ENCODE data around the gene HDC. TPM values are rescaled to one million over a fixed set of nuclear protein-coding genes. Genes with fewer than 3 reads are reported as not detected.

Gene HDC
- polyA plus RNA-seq, 1 donor (not counting 4 experiments of a cell fraction or from before 2014, with no cell fraction given): not detected

GRCh38 chr15:50222181-50222580, 43.3 kb downstream of the HDC start:
- TF ChIP-seq EZH2 (IDR thresholded peaks at IDR 0.05; ENCODE audit: low read length): no peak
- TF ChIP-seq CTCF (optimal IDR thresholded peaks at IDR 0.05 in 1 of 3, IDR thresholded peaks at IDR 0.05 in 1 of 3, conservative IDR thresholded peaks at IDR 0.05 in 1 of 3; ENCODE audit: extremely low read depth in 1 of 3, insufficient read depth in 2 of 3, low read length in 3 of 3): no peak
- Histone ChIP-seq H3K27ac (ENCODE audit: control insufficient read depth, insufficient read depth, low read length) (no peak overlapping the region), H3K9ac (ENCODE audit: control insufficient read depth, extremely low read depth, insufficient read depth, low read length) (no peak overlapping the region), H3K36me3 (ENCODE audit: control insufficient read depth in 2 of 2, extremely low read depth in 1 of 2, insufficient read depth in 2 of 2, low read length in 2 of 2) (no peaks in the 10 kb centered on the region), H3K27me3 (ENCODE audit: control insufficient read depth, extremely low read depth, insufficient read depth, low read length) (peaks cover 3% of the 10 kb centered on the region), H3K4me1 (ENCODE audit: control insufficient read depth, extremely low read depth, insufficient read depth, low read length) (no peaks in the 10 kb centered on the region), H3K4me2 (ENCODE audit: control insufficient read depth, extremely low read depth, insufficient read depth, low read depth, low read length) (no peak overlapping the region), H3K9me3 (ENCODE audit: control insufficient read depth, low read depth, low read length) (no peaks in the 10 kb centered on the region), H3K4me3 (ENCODE audit: control insufficient read depth in 2 of 3, extremely low read depth in 1 of 3, insufficient read depth in 2 of 3, low read depth in 1 of 3, low read length in 3 of 3) (no peak overlapping the region), H3K9me1 (ENCODE audit: control insufficient read depth, extremely low read depth, insufficient read depth, low read length) (no peaks in the 10 kb centered on the region), H3K79me2 (ENCODE audit: control insufficient read depth, insufficient read depth, low read length) (no peaks in the 10 kb centered on the region), H2AFZ (ENCODE audit: control insufficient read depth, low read length) (no peak overlapping the region), H4K20me1 (ENCODE audit: control insufficient read depth, extremely low read depth, insufficient read depth, low read length) (no peaks in the 10 kb centered on the region)
- DNase-seq (ENCODE audit: low read depth, low spot score) (no peak), FAIRE-seq (no peak)
- dilution Hi-C loops (cut with MboI; ENCODE audit: extremely low pct_ligation_motif_present, low sequenced_read_pairs): no loop called here

- no peak for FAIRE-seq
- no peak overlapping the region for H3K4me3 ChIP-seq (ENCODE audit: control insufficient read depth in 2 of 3, extremely low read depth in 1 of 3, insufficient read depth in 2 of 3, low read depth in 1 of 3, low read length in 3 of 3)
- H3K4me2 ChIP-seq (ENCODE audit: control insufficient read depth, extremely low read depth, insufficient read depth, low read depth, low read length): no peak overlapping the region
- H2AFZ ChIP-seq (ENCODE audit: control insufficient read depth, low read length): no peak overlapping the region
- no peaks in the 10 kb centered on the region for H3K9me1 ChIP-seq (ENCODE audit: control insufficient read depth, extremely low read depth, insufficient read depth, low read length)
- no peak for DNase-seq (ENCODE audit: low read depth, low spot score)
- peaks cover 3% of the 10 kb centered on the region for H3K27me3 ChIP-seq (ENCODE audit: control insufficient read depth, extremely low read depth, insufficient read depth, low read length)
- no peak overlapping the region for H3K9ac ChIP-seq (ENCODE audit: control insufficient read depth, extremely low read depth, insufficient read depth, low read length)
- H4K20me1 ChIP-seq (ENCODE audit: control insufficient read depth, extremely low read depth, insufficient read depth, low read length): no peaks in the 10 kb centered on the region
- H3K27ac ChIP-seq (ENCODE audit: control insufficient read depth, insufficient read depth, low read length): no peak overlapping the region
- H3K79me2 ChIP-seq (ENCODE audit: control insufficient read depth, insufficient read depth, low read length): no peaks in the 10 kb centered on the region
- dilution Hi-C loops (cut with MboI; ENCODE audit: extremely low pct_ligation_motif_present, low sequenced_read_pairs): no loop called here
- TF ChIP-seq CTCF (optimal IDR thresholded peaks at IDR 0.05 in 1 of 3, IDR thresholded peaks at IDR 0.05 in 1 of 3, conservative IDR thresholded peaks at IDR 0.05 in 1 of 3; ENCODE audit: extremely low read depth in 1 of 3, insufficient read depth in 2 of 3, low read length in 3 of 3) (no peak), EZH2 (IDR thresholded peaks at IDR 0.05; ENCODE audit: low read length) (no peak)
- H3K36me3 ChIP-seq (ENCODE audit: control insufficient read depth in 2 of 2, extremely low read depth in 1 of 2, insufficient read depth in 2 of 2, low read length in 2 of 2): no peaks in the 10 kb centered on the region
- no peaks in the 10 kb centered on the region for H3K4me1 ChIP-seq (ENCODE audit: control insufficient read depth, extremely low read depth, insufficient read depth, low read length)
- no peaks in the 10 kb centered on the region for H3K9me3 ChIP-seq (ENCODE audit: control insufficient read depth, low read depth, low read length)
These were observed 45.7 kb downstream of the HDC start for GRCh38 chr15:50219820-50220219.
